GM18907 (cell line): ENCODE results near the gene GLT8D2.

ENCODE experiments used
- ATAC-seq: cut with Tn5 transposase; IDR thresholded peaks from one replicate; pipeline ENCODE4 v1.9.1; 2021; ENCODE audit warnings: mild to moderate bottlenecking, moderate library complexity; ENCODE audit not compliant: unreplicated experiment

Gene GLT8D2

DNA sequence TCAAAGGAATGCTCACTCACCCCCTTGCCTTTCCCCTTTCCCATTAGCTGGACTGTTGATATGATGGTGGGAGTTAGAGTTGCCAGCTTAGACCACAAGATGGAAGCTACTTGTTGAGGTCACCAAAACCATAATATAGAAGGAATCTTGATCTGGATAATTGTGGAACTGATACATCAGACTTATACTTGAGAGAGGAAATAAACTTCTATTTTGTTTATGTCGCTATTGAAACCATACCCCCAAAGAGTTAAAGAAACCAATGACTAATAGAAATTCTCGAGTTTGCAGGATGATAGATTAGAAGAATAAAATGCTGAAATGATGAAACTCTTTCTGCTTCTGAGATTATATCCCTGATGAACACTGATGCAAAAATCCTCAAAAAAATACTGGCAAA is 46.4 kb downstream of the GLT8D2 start:
- ATAC-seq = no peak

DNA sequence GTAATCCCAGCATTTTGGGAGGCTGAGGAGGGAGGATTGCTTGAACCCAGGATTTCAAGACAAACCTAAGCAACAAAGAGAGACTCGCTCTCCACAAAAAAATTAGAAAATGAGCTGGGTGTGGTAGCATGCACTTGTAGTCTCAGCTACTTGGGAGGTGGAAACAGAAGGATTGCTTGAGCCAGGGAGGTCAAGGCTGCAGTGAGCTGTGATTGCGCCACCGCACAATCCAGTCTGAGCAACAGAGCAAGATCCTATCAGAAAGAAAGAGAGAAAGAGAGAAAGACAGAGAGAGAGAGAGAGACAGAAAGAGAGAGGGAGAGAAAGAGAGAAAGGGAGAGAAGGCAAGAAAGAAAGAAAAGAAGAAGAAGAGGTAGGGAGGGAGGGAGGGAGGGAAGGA is 47.3 kb downstream of the GLT8D2 start:
- no peak for ATAC-seq

DNA sequence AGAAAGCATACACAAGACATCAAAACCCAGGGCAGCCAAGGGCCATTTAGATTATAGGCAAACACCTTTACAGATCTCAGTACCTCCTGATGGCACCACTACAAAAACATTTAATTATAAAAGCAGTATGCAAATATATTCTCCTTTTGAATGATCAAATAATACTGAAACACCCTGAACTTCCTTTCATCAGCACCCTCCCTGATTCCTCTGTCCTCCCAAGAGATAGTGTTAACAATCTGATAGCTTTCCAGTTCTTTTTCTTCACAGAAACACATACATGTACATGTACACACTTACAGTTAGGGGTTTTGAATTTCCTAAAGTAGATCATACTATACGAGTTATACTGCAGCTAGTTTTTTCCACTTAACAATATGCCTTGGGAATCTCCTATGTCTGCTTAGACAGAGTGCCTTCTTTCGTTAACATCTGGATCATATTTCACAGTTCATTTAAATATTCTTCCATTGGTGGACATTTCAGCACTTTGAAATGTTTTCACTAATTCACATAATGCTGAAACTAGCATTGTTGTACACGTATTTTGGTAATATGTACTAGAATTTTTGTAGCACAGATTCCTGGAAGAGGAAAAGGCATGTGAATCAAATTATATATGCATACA is 49.1 kb downstream of the GLT8D2 start:
- no peak for ATAC-seq

DNA sequence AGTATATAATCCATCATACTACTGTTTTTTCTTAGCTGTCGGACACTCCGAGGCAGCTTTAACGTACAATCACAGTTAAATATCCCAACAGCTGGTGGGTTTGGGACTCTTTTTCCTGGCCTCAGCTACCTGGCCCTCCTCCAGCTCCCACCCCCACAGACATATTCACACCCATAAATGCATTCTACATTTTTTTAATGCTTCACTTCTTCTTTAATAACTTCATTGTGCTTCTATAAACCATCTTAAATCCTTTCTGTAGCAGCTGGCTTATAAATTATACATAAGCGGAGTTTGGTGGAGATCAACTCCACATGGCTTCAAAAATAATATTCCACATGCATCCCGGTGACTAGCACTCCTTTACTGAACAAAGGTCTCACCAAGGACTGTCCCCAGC is 51.0 kb downstream of the GLT8D2 start:
- no peak for ATAC-seq

DNA sequence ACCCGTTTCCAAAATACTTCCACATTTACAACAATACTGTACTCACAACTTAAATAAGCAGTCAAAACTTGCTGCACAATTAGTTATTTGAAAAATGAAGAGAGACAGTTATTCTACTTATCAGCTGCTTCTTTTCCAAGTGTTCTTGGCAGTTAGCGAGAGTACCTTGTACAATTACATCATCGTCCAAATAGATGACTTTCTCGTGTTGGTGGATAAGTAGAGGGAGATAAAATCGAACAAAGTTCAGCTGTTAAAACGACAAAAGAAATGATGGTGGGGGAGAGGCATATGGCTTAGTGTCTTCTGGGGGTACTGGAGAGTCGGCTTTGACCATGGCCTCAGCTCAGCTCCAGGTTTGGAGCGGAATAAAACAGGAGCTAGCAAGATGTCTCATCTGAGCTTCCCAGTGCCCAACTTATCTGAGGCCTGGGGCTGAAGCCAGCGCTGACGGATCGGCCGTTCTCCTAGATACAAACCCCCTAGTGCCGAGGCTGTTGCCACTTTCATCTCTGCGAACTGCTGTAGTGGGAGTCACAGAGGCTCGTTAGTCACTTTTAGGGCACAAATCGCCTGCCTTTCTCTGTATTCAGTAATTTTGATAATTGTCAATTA is 52.6 kb downstream of the GLT8D2 start:
- ATAC-seq = no peak

DNA sequence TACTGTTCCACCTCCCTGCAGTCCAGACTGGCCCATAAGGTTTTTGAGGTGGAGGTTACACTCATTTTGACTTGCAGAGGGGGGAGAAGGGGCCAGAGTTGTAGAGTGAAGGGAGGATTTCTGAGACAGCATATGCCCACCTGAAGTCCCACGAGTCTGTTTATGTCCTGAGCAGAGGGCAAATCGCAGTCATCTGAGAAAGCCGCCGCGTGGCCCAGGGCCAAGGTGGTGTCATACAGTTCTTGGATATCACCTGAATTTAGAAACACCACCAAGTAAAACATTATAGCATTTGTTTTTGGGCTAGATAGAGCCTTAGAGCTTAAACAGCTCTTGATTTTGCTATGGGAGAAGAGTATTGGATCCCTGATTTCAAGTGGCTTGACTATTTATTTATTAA is 53.4 kb downstream of the GLT8D2 start:
- ATAC-seq = no peak

DNA sequence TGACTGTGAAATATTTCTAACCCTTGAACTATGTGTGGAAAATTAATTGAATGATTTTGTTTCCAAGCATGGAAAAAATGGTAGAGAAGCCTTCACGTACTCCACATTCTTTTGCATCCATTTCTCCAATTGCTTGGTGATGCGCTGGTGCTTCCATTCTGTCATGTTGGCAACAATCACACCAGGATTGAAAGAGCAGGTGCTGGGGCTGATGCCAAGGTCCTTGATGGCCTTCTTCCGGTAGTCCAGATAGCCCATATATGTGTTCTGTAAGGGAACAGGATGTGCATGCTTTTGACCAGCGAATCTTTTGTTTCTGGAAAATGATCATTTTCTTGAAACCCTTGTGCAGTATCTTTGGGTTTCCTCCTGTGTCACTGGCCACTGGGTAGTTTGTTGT is 55.8 kb downstream of the GLT8D2 start:
- no peak for ATAC-seq

DNA sequence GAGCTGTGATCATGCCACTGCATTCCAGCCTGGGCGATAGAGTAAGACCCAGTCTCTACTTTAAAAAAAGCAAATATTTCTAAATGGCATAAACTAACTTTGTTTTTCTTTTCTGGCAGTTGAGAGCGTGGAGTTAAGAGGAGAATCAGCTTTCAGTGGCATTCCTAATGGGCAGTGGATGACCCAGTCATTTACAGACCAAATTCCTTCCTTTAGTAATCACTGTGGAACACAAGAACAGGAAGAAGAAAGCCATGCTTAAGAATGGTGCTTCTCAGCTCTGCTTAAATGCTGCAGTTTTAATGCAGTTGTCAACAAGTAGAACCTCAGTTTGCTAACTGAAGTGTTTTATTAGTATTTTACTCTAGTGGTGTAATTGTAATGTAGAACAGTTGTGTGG is 63.2 kb downstream of the GLT8D2 start:
- ATAC-seq = no peak

DNA sequence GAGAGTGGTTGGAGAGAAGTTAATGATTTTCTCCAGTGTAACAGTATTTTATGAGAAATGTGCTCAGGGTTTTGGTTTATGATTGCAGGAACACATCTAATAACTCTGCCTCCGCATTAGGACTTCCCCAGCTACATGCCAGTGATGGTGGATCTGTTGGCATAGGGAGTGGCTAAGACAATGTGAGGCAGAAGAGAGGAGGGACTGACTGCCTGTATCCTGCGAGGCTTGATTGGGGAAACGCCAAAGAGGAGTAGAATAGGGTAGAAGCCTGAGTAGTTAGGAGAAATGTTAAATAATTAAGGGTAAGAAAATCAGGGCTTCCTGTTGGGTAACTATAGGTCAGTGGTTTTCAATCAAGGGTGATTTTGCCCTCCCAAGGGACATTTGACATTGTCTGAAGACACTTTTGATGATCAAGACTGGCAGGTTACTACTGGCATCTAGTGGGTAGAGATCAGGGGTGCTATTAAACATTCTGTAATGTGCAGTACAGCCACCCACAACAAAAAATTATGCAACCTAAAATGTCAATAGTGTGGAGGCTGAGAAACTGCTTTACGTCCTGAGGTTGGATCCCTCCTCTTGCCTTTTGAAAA is 71.5 kb downstream of the GLT8D2 start:
- ATAC-seq = no peak

DNA sequence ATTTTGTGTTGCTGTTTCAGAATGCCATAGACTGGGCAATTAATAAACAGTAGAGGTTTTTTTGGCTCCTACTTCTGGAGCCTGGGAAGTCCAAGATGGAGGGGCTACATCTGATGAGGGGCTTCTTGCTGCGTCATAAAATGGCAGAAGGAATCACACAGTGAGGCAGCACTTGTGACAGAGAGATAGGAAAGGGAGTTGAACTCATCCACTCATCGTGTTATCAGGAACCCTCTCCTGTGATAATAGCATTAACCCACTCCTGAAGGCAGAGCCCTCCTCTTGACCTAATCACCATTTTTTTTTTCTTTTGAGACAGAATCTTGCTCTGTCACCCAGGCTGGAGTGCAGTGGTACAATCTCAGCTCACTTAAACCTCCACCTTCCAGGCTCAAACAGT is 74.6 kb downstream of the GLT8D2 start:
- ATAC-seq = no peak

DNA sequence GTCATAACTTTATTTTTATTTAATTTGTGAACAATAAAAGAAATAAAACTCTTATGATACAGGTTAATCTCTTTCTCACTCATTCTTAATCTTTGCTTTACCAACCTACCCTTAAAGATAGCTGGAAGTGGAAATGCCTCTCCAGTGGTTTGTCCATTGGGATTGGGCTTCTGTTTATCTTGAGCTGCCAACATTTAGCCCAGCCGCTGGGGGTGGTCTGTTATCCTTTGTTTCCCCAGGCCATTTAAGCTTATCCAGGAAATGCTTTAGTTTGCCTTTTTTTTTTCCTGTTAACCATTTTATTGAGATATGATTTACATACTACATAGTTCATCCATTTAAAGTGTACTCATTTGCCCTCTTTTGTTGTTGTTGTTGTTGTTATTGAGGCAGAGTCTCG is 76.1 kb downstream of the GLT8D2 start:
- no peak for ATAC-seq

DNA sequence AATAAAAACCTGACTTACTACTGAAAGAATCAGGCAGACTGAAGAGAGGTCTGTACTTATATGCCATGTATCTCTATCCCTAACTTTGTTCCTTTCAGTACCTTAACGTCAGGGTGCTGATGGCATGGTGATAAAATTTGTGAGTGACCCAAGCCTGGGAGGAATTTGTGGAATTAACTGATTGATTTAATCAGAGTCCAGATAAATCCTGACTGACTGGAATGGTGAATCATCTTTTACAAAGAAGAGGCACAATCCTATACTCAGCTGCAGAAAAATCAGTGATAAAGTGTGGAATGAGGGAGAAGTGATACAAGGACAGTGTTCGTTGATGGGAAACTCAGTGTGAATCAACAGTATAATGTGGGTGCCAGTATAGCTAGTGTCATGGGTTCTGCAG is 80.6 kb downstream of the GLT8D2 start:
- no peak for ATAC-seq

DNA sequence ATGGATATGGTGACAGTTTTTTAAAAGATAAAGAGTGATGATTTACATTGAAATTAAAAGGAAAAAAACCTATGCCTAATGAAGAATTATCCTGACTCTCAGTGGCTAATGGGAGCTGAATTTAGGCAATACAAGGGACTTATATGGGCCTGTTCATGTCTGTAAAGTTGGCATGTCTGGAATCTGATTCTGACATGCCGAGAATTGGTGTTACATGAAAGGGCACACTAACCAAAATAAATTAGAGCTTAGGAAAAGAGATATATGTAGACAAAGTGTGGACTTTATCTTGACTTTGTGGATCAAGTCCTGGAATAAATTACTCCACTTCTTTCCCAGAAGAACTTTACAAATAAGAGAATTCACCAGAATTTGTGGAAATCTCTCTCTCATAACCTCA is 83.3 kb downstream of the GLT8D2 start:
- ATAC-seq = no peak

DNA sequence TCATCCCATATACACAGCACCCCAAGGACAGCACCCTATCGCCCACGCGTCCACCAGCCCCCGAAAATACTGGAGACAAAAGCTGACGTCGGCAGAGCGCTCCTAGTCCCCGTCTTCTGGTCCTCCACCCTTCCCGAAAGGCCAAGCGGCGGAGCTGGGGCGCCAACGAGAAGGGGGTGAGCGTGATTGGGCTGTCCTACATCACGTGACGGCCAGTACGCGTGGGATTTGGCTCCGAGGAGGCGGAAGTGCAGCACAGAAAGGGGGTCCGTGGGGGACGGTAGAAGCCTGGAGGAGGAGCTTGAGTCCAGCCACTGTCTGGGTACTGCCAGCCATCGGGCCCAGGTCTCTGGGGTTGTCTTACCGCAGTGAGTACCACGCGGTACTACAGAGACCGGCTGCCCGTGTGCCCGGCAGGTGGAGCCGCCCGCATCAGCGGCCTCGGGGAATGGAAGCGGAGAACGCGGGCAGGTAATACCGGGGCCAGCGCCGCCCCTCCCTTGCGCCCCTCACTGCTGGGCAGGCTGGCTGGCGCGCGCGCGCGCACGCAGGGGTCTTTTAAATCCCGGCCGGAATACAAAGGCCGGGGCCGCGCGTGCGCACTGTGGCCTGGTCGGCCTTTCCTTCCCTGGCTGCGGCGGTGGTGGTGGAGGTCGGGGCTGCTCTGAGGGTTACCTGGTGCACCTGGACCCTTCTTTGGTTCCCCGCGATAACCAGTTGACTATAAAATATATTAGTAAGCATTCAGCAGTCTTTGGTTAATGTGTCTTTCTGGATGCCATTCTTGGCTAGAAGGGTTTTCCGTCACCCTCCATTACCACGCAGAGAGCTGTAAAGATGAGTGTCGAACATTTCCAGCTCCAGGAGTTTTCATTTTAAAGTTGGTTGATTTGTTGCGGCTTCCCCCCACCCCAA is 84.1 kb downstream of the GLT8D2 start, which contains the start of gene TDG:
Gene TDG (plus strand): TSS at position 283 of the 915 bp plus-strand sequence. CDS start 166 bp downstream, at position 449.
- peak; percentile 92 for ATAC-seq

DNA sequence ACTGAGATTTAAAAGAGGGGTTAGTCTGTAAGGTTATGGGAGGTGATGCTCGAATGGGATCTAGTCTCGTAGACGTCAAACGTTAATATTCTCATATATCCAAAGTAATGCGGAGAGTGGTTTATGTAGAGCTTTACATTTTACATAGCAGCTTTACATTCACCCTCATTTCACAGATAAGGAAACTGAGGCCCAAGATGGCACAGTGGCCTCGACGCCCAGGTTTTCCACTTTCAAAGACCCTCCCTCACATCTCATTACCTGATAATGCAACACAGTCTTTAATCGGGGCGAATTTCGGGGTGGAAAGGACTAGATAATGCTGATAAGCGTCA is 84.8 kb downstream of the GLT8D2 start:
- ATAC-seq = no peak

DNA sequence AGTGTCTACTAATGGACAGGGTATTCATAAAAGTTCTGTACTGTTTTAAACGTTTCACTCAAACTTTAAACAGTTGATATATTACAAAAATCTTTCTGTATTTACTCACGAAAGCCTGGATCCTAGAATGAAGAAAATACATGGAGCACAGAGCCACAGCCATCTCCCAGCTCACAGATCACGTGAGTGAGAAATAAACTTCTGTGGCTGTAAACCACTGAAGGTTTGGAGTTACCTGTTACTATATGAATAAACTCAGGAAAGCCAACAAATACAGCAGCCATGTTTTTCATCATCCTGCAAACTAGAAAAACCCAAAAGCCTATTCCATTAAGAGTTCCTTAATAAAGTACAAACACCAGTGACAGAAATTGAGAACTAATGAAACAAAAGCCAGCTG is 85.2 kb downstream of the GLT8D2 start:
- ATAC-seq = no peak

DNA sequence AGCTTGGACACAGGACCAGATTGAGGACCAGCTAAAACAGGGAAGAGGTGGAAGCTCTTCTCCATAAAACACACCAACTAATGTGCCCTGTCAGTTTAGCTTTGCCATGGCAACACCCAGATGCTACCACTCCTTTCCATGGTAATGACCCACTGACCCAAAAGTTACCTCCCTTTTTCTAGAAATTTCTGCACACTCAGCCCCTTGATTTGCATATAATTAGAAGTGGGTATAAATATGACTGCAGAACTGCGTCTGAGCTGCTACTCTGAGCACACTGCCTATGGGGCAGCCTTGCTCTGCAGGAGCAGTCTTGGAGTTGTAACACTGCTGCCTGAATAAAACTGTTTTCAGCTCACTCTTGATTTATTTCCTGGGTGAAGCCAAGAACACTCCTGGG is 87.5 kb downstream of the GLT8D2 start:
- ATAC-seq = no peak

DNA sequence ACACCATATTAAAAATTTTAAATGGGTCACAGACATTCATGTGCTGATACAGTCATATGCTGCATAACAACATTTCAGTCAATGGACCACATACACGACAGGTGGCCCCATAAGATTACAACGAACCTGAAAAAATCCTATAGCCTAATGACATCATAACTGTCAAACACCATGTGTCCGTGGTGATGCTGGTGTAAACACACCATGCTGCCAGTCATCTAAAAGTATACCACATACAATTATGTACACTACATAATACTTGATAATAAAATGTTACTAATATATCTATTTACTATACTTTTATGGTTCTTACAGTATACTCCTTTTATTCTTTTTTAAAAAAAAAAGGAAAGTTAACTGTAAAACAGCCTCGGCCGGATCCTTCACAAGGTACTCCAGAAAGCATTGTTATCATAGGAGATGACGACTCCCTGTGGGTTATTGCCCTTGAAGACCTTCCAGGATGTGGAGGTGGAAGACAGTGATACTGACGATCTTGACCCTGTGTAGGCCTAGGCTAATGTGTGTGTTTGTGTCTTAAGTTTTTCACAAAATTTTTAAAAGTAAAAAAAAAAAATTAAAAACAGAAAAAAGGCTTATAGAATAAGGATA is 89.3 kb downstream of the GLT8D2 start:
- ATAC-seq = no peak

DNA sequence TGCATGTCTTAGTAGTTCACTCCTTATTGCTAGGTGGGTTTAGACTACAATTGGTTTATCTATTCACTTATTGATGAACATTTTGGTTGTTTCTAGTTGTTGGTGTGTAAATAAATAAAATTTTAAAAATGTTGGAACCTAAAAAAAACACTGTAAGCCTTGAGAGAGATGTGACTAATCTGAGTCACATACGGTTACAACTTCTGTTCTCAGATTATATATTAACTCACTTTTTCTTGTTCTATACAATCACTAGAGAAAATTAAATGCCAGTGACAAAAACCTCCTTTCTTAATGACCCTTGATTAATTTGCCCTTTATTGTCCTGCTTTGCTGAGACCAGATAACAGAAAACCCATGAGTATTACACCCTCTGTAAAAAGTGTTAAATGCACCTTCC is 91.4 kb downstream of the GLT8D2 start:
- no peak for ATAC-seq

DNA sequence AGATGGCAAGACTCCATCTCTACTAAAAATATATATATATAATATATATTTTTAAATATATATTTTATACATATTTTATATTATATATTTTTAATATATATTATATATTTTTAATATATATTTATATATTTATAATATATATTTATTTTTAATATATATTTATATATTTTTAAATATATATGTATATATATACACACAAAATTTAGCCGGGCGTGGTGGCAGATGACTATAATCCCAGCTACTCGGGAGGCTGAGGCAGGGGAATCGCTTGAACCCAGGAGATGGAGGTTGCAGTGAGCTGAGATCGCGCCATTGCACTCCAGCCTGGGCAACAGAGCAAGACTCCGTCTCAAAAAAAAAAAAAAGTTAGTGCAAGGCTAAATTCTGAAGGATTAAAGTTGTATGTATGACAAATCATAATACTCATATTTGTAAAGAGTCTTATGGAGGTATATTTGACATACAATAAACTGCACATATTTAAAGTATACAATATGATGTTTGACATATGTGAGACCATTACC is 92.1 kb downstream of the GLT8D2 start:
- ATAC-seq = no peak

DNA sequence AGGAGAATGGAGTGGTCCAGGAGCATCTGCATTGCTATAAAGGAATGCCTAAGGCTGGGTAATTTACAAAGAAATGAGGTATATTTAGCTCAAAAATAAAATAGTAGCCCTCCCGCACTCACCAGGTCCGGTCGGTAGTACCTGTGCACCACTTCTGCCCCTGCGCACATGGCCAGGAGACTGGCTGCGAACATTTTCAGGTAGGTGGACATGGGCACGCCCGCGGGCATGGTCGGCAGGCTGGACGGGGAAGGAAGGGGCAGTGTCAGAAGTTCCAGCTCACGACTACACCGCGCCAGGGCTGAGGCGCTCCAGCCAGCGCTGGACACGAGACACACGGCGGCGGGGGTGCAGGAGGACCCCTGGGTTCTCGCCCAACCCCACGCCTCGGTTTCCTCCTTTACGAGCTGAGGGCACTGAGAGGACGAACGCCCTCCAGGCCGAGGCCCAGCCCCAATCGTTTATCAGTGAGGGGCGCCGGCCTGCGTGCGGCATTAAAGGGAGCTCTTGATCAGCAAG is 93.4 kb downstream of the GLT8D2 start:
- ATAC-seq = peak; percentile 43
